ENCODE measurements around the gene SLC4A1AP. TPM values are rescaled to one million over a fixed set of nuclear protein-coding genes. Genes with fewer than 3 reads are reported as not detected.

SLC4A1AP gene
- total and polyA plus RNA-seq, 9 of the 15 experiments (the other 6 are each of a cell fraction or from before 2014, with no cell fraction given) = 8.1 to 40.5 (median 35.3) TPM

- H3K9ac ChIP-seq (ENCODE audit: insufficient read depth in 1 of 2, low read depth in 2 of 2, low read length in 2 of 2) = no peak overlapping the region
- H3K36me3 ChIP-seq (ENCODE audit: control insufficient read depth, insufficient read depth, low read length) = no peaks in the 10 kb centered on the region
- no peak for ATAC-seq
- 61% methylated on average over 4 of the region's 4 CpGs for WGBS (ENCODE audit: insufficient coverage, low coverage, missing lambda C conversion rate)
- H3K4me3 ChIP-seq = no peak overlapping the region
- no peaks in the 10 kb centered on the region for H4K20me1 ChIP-seq (replicated peaks; ENCODE audit: control insufficient read depth, insufficient read depth, low read length)
- H3K4me1 ChIP-seq (replicated peaks in 1 of 2; ENCODE audit: control insufficient read depth in 2 of 2, insufficient read depth in 2 of 2, low read length in 2 of 2) = peaks cover 7 to 10% of the 10 kb centered on the region in 2 experiments; a peak in 3 of 5 replicates
- peaks cover 5 to 25% of the 10 kb centered on the region in 2 experiments; a peak in 3 of 5 replicates for H3K27me3 ChIP-seq (ENCODE audit: control insufficient read depth in 2 of 2, insufficient read depth in 2 of 2, low read length in 2 of 2)
- no peaks in the 10 kb centered on the region for H3K9me1 ChIP-seq (ENCODE audit: control insufficient read depth, insufficient read depth, low read length)
- no TSS peak for BruUV-seq (replicated peaks)
- H3K79me2 ChIP-seq (ENCODE audit: control insufficient read depth, insufficient read depth, low read length) = no peaks in the 10 kb centered on the region
- POLR2A ChIA-PET = interaction anchor here (0.7 kb wide), 1 partner anchor 9 kb away, joined by 3 read pairs; no protein-coding TSS in a partner anchor
- H2AFZ ChIP-seq (ENCODE audit: low read depth, low read length) = no peak overlapping the region
- no peak overlapping the region for H3K4me2 ChIP-seq (ENCODE audit: insufficient read depth, low read length)
- CTCF ChIA-PET (ENCODE audit: low intra/inter-chr PET ratio) = no interaction called here
- TF ChIP-seq RBM25 (IDR thresholded peaks at IDR 0.05; ENCODE audit: low read depth, low read length, severe bottlenecking) (peak; percentile 46), OTX1 (CRISPR knock-in tag; IDR thresholded peaks at IDR 0.05) (no peak), ZNF146 (CRISPR knock-in tag; IDR thresholded peaks at IDR 0.05; ENCODE audit: unreplicated experiment) (peak; percentile 71)
- no peak for DNase-seq (ENCODE audit: extremely low read depth in 1 of 4, low spot score in 3 of 4)
- intact Hi-C loops (cut with micrococcal nuclease) (no loop called here), in situ Hi-C loops (cut with MboI) (no loop called here)
- no peak overlapping the region for H3K27ac ChIP-seq (ENCODE audit: extremely low read depth, low read depth, low read length)
- H3K9me3 ChIP-seq (replicated peaks; ENCODE audit: control insufficient read depth, insufficient read depth, low read depth, low read length) = no peaks in the 10 kb centered on the region
- FAIRE-seq = no peak
Measured at GRCh38 chr2:27739058-27739373, 75.3 kb downstream of the SLC4A1AP start.

GRCh38 chr2:27741673-27742072 lies 78.0 kb downstream of the SLC4A1AP start:
- CTCF ChIA-PET (ENCODE audit: low intra/inter-chr PET ratio) = no interaction called here
- TF ChIP-seq PKNOX1 (IDR thresholded peaks at IDR 0.05) (peak; percentile 81), DMBX1 (CRISPR knock-in tag; IDR thresholded peaks at IDR 0.05; ENCODE audit: borderline replicate concordance) (no peak), RCOR1 (IDR thresholded peaks at IDR 0.05; ENCODE audit: borderline replicate concordance in 1 of 2, low read depth in 2 of 2, low read length in 2 of 2) (no peak), TCF7L2 (IDR thresholded peaks at IDR 0.05; ENCODE audit: low read depth, low read length) (no peak), DIDO1 (tag; IDR thresholded peaks at IDR 0.05; ENCODE audit: low read depth) (no peak), KLF16 (IDR thresholded peaks at IDR 0.05) (no peak), ESRRA (IDR thresholded peaks at IDR 0.05; ENCODE audit: borderline replicate concordance, low read depth) (no peak), PBX2 (CRISPR knock-in tag; IDR thresholded peaks at IDR 0.05; ENCODE audit: low read depth) (no peak), PBX2 (tag; conservative IDR thresholded peaks at IDR 0.05; ENCODE audit: low read depth) (peak; percentile 42; the same call in 1 of the 2 replicates), SMARCA5 (IDR thresholded peaks at IDR 0.05) (no peak), TAF15 (IDR thresholded peaks at IDR 0.05; ENCODE audit: low read depth, low read length) (no peak)

More at GRCh38 chr2:27741673-27742072, 78.0 kb downstream of the SLC4A1AP start:
- DNase-seq (ENCODE audit: extremely low read depth in 1 of 4, low spot score in 3 of 4) = no peak
- 0% methylated on average over 3 of the region's 3 CpGs for WGBS (ENCODE audit: insufficient coverage, low coverage, missing lambda C conversion rate)
- H3K79me2 ChIP-seq (ENCODE audit: control insufficient read depth, insufficient read depth, low read length) = no peaks in the 10 kb centered on the region
- ATAC-seq = 0 out of 3 replicates have a peak, but pooled peaks have one; percentile 51
- no peak overlapping the region for H3K9ac ChIP-seq (ENCODE audit: insufficient read depth in 1 of 2, low read depth in 2 of 2, low read length in 2 of 2)
- no peak overlapping the region for H3K27ac ChIP-seq (ENCODE audit: extremely low read depth, low read depth, low read length)
- H3K9me3 ChIP-seq (replicated peaks; ENCODE audit: control insufficient read depth, insufficient read depth, low read depth, low read length) = no peaks in the 10 kb centered on the region
- H3K9me1 ChIP-seq (ENCODE audit: control insufficient read depth, insufficient read depth, low read length) = no peaks in the 10 kb centered on the region
- in situ Hi-C loops (cut with MboI) (no loop called here), intact Hi-C loops (cut with micrococcal nuclease) (no loop called here)
- no peak overlapping the region for H3K4me3 ChIP-seq
- H3K27me3 ChIP-seq (ENCODE audit: control insufficient read depth in 2 of 2, insufficient read depth in 2 of 2, low read length in 2 of 2) = peaks cover 5 to 16% of the 10 kb centered on the region in 2 experiments; a peak in 3 of 5 replicates
- FAIRE-seq = no peak
- H3K36me3 ChIP-seq (ENCODE audit: control insufficient read depth, insufficient read depth, low read length) = no peaks in the 10 kb centered on the region
- no TSS peak for BruUV-seq (replicated peaks)
- no peaks in the 10 kb centered on the region; a peak in 1 of 5 replicates for H3K4me1 ChIP-seq (replicated peaks in 1 of 2; ENCODE audit: control insufficient read depth in 2 of 2, insufficient read depth in 2 of 2, low read length in 2 of 2)
- POLR2A ChIA-PET = interaction anchor here (0.9 to 1.5 kb wide), 3 partner anchors 10 to 13 kb away, joined by 3 to 10 read pairs (median 3); no protein-coding TSS in a partner anchor
- no peak overlapping the region for H3K4me2 ChIP-seq (ENCODE audit: insufficient read depth, low read length)
- no peak overlapping the region for H2AFZ ChIP-seq (ENCODE audit: low read depth, low read length)
- no peaks in the 10 kb centered on the region for H4K20me1 ChIP-seq (replicated peaks; ENCODE audit: control insufficient read depth, insufficient read depth, low read length)
